HG02938 (cell line): ENCODE data around the gene RHEX.
"Not testable (repeated sequence)": the region's sequence is repeated elsewhere in the genome, so short reads cannot be mapped to it uniquely, and the experiment has no call there.

Experiments
- ATAC-seq: cut with Tn5 transposase; IDR thresholded peaks from one replicate; pipeline ENCODE4 v1.9.1; 2021; ENCODE audit warnings: mild to moderate bottlenecking, moderate library complexity; ENCODE audit not compliant: unreplicated experiment

Gene RHEX

GRCh38 chr1:206052919-206053610, at the start of gene RHEX:
Gene RHEX (plus strand): TSS chr1:206053173. CDS start chr1:206097829, 44,656 bp downstream.
- ATAC-seq: not testable (repeated sequence)

- no peak for ATAC-seq
Observed at GRCh38 chr1:206003854-206004800, 48.8 kb upstream of the RHEX start.

- no peak for ATAC-seq
Observed at GRCh38 chr1:206004826-206005225, 48.1 kb upstream of the RHEX start.

- no peak for ATAC-seq
Observed at GRCh38 chr1:206005234-206005633, 47.7 kb upstream of the RHEX start.

- ATAC-seq: no peak
Observed at GRCh38 chr1:206005778-206006180, 47.2 kb upstream of the RHEX start.

DNA sequence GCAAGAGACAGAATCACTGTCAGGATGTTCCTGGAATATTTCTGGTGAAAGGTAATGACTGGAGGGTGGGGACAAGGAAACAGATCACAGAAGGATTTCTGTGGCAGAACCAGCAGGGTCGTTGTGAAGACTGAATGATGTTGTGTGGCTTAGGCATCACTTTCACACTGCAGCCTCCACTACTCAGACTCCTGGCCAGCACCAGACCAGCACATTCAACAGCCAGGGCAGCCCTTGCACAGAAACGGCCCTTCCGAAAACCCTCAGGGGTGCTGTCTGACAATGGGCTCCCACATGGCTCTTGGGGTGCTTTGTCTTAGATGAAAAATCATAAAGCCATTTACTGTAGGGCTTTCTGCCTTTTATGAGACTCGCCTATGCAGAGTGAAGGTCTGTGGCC, 46.0 kb upstream of the RHEX start:
- ATAC-seq: no peak

- ATAC-seq: no peak
Observed at GRCh38 chr1:206010060-206010459, 42.9 kb upstream of the RHEX start.

DNA sequence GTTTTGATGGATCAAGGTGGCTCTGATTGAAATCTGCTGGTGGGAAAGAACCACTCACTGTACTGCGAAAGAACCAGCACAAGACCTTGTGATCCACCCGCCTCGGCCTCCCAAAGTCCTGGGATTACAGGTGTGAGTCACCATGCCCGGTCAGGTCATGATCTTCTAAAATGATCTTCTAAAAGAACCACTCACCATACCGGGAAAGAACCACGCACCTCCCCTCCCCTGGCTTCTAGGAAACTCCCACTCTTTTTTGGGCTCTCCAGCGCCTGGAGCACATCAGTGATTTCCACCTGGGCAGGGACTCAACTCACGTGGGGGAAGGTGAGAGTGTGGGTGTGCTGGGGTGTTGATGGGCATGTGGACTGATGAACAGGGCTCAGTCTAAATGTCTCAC, 41.9 kb upstream of the RHEX start:
- no peak for ATAC-seq

DNA sequence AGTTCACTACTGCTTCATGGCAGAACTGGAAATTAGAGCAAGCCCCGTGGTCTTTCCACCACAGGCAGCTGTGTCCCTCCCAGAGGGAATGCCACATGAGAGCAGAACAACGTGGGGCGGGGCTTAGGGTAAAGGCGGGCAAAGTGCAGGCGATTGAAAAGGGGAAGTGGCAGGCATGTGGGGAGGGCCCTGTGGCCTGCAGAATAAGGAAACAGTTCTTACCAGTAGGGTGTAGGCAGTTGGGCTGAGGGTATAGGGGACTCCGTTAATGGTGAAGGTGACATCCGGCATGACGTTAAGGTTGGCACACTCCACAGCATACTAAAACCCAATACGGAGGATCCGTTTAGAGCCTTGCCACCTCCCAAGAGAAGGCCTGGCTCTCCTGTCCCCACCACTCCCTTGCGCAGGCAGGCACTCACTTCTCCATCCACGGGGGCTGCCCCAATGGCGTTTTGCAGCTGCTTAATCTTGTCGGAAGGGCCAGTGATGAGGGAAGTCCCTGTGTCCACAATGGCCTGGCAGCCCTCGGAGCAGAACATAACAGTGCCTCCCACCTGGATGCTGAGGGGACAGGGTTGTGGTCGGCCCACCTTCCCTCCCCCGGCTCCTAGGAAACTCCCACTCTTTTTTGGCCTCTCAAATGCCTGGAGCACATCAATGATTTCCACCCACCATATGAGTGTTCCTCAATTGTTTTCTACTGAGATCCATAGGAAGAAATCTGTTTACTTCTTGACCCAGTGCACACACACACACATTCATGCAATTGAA, 40.7 kb upstream of the RHEX start:
- peak; percentile 92 for ATAC-seq

DNA sequence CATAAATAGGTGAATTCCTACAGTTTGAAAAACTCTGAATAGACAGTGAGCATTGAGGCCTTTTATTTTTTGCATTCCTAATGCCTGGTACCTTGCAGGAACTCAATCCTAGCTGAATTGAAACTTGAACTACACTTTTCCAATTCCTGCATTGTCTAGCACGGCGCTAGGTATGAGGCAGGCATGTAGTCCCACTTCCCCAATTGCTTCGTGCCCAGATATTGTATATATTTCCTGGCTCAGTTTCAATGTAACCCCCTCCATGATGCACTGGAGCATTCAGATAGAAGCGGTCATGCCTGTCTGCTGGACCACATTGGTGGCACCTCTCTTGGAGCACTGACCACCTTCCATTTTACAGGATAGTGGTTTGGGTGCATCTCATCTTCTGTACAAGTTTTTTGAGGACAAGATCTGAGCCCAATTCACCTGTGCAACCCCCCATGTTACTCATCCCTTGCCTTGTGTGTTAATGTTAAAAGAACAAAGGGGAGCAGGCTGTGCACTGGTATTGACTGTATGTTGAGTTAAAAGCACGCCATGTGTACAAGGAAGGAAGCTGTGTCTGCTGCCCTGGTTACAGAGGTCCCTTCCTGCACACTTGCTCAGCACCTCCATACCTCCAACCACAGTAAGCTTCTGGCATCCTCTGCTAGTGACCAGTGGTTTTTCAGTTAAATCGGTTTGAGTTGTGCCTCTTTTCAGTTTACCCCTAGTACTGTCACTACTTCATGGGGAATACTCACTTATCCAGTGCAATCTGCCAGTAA, 39.8 kb upstream of the RHEX start:
- ATAC-seq: no peak

- no peak for ATAC-seq
Observed at GRCh38 chr1:206014601-206015000, 38.4 kb upstream of the RHEX start.

DNA sequence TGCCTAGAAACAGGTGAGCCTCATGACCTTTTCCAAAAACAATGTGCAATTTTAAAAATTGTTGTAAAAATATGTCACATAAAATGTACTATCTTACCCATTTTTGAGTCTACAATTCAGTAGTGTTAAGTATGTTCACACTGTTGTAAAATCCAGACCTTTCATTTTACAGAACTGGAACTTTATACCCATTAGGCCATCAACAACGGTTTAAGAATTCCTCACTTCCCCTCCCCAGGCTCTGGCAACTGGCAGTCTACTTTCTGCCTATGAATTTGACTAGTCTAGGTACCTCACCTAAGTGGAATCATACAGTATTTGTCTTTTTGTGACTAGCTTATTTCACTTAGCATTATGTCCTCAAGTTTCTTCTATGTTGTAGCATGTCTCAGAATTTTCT, 37.9 kb upstream of the RHEX start:
- no peak for ATAC-seq

DNA sequence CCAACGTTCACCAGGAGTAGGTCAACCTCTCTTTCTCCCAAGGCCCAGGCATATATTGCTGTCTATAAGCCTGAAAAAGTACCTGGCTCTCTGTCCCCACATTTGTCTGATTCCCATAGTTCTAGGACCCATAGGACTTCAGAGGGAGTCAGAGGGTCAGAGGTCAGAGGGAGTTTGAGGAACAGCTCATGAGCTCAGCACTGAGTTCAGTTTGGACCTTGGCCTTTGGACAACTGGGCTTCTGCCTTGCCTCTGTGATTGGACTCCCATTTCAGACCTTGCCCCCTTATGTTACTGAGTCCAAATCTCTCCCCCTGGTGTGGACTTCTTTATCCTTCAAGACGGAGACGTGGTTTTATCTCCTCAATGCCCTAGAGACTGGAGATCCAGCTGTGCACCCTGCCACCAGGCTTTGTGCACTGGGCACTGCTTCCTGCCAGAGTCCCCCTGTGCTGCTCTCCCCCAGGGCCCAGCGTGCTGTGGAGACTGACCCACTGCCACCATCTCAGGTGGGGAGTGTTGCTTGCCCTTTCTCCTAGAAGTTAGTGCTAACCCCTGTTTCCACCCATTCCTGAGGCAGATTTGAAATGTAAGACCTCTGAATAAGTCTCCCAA, 32.5 kb upstream of the RHEX start:
- no peak for ATAC-seq

DNA sequence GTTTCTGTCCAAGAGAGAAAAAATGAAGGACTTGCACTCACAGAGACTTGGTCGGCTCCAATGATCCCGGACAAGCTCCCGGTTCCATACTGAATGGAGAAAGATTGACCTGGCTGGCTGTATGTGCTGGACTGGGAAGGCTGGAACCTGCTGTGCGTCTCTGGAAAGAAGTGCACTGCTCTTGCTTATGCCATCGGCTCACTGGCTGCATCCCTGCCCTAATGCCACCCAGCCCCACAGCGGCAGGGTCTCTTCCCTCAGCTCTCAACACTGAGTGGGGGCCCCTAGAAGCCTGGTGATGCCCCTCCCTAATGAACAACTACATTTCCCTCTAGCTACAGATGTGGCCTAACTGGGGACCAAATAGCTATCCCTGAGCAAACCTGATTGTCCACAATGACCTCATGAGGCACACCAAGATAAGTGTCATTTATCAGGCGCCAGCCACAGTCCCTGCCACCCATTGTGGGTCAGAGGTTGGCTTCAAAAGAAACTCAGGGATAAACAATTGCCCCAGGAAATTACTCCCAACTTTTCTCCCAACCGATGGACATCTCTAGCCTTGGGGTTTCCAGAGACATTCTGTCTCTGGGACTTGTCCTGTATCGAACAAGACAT, 31.9 kb upstream of the RHEX start:
- no peak for ATAC-seq

- ATAC-seq: no peak
Observed at GRCh38 chr1:206021626-206022365, 31.2 kb upstream of the RHEX start.

DNA sequence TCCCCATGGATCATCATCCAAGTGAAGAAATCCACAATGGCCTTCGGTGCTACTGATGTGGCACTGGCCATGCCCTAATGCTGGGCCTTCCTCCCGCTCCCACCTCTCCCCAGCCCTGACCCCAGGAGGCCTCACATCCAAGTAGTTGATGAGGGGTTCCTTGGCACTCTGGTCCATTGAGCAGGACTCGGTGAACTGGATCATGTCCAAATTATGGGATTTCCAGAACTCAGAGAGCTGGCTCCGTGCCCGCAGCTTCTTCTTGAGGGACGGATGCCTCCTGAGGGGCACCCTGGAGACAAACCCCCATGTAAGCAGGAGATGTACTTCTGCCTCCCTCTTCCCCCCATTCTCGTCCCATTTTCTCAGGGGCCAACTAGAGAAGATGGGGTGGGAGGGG, 30.2 kb upstream of the RHEX start:
- no peak for ATAC-seq

GRCh38 chr1:206023695-206024094, 29.3 kb upstream of the RHEX start, which contains the start of gene CTSE:
Gene CTSE (minus strand): TSS chr1:206023895. CDS start chr1:206023791, 104 bp downstream.
- no peak for ATAC-seq

DNA sequence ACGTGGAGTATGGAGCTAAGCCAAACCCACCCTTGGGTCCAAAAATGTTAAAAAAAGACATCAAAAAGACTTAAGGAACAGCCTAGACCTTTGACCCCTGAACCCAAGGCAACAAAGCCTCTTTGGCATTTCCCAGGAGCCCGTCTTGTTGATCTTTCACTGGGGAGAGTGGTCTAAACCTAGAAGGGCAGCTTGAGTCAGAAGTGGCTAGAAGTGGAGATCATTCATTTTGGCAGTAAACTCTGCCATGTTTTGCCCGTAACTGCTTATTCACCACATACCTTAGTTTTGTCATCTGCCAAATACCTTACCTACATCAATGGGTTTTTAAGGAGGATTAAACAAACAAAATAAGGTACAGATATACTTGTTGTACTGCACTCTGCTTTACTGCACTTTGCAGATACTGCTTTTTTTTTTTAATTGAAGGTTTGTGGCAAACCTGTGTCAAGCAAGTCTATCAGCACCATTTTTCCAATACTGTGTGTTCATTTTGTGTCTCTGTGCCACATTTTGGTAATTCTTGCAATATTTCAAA, 27.6 kb upstream of the RHEX start:
- ATAC-seq: no peak

DNA sequence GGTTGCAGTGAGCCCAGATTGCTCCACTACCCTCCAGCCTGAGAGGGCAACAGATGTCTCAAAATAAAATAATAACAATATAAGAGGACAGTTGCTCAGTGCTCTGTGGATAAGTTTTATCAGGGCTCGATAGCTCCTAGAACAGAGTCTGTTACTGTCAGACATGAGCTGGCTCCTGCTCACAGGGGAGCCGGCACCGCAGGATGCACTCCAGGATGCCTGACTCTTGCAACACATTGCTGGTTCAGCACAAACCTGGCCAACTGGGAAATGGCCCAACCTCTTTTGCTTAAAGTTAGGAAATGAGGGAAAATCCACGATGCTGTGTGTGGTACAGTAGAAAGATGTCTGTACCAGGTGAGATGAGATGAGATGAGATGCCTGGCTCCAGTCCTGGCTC, 23.5 kb upstream of the RHEX start:
- ATAC-seq: no peak
